Astrocyte (in vitro differentiated cells and primary cell): ENCODE data around the gene HRAS.

Source experiments
- EZH2 ChIP-seq: IDR thresholded peaks from 2 replicates; pipeline ENCODE4 v1.6.1; 2012; ENCODE audit warnings: mild to moderate bottlenecking, low read length, inconsistent platforms; ENCODE audit not compliant: insufficient read depth
- TF ChIP-seq, protein P1 (sequence below): IDR thresholded peaks from 2 replicates; pipeline ENCODE4 v1.5.1; 2011; ENCODE audit warnings: low read depth, mild to moderate bottlenecking, inconsistent platforms, low read length, moderate library complexity; ENCODE audit not compliant: insufficient read depth

DNA sequence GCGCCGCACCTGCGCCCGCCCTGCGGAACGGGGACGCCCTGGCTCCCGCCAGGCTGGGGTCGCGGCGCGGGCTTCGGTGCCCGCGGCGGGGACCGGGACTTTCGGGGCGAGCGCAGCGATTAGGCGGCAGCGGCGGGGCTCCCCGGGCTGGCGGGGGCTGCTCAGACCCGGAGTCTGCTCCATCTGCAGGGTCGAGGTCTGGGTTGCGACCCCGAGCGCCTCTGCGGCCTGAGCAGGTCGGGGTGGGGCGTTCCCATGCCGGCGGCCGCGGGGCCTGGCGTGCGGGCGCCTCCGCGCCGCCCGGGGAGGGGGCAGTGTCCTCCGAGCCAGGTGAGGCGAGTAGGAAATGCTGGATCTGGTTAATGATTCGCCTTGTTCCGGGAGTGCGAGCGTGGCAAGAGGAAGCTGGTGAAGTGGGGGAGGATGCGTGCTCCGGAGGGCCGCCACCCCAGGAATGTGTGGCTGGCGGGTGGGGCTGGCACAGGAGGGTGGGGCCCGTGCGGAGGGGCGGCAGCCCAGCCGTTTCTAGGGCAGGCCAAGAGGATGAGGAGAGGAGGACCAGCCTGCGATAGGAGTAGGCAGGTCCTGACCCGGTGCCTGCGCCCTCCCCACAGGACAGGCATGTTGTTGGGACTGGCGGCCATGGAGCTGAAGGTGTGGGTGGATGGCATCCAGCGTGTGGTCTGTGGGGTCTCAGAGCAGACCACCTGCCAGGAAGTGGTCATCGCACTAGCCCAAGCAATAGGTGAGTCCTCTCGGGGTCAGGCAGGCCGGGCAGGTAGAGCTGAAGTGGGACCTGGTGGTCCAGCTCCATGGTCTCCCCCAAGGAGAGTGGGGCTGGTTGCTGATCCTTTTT lies 26.0 kb upstream of the HRAS start:
- TF ChIP-seq EZH2 = no peak
- TF ChIP-seq, protein P1, sequence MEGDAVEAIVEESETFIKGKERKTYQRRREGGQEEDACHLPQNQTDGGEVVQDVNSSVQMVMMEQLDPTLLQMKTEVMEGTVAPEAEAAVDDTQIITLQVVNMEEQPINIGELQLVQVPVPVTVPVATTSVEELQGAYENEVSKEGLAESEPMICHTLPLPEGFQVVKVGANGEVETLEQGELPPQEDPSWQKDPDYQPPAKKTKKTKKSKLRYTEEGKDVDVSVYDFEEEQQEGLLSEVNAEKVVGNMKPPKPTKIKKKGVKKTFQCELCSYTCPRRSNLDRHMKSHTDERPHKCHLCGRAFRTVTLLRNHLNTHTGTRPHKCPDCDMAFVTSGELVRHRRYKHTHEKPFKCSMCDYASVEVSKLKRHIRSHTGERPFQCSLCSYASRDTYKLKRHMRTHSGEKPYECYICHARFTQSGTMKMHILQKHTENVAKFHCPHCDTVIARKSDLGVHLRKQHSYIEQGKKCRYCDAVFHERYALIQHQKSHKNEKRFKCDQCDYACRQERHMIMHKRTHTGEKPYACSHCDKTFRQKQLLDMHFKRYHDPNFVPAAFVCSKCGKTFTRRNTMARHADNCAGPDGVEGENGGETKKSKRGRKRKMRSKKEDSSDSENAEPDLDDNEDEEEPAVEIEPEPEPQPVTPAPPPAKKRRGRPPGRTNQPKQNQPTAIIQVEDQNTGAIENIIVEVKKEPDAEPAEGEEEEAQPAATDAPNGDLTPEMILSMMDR = no peak
